Measurements from ENCODE around the gene FGF18. TPM values are rescaled to one million over a fixed set of nuclear protein-coding genes. Genes with fewer than 3 reads are reported as not detected.
A peak's percentile ranks its signal among the peaks of the same experiment; 100 is the strongest.

The FGF18 gene
- total and polyA plus RNA-seq, 2 of the 4 experiments (the other 2 are of a cell fraction), result 0.15 TPM; not detected in 1

- Histone ChIP-seq H3K36me3 (ENCODE audit: control insufficient read depth, insufficient read depth, low read length) (no peaks in the 10 kb centered on the region), H2BK15ac (ENCODE audit: low read depth, low read length) (no peak overlapping the region), H2BK120ac (ENCODE audit: low read depth, low read length) (no peak overlapping the region), H3K23ac (ENCODE audit: low read depth, low read length) (no peak overlapping the region), H2AK5ac (ENCODE audit: low read depth, low read length) (no peak overlapping the region), H2AK9ac (replicated peaks; ENCODE audit: low read depth, low read length, poor library complexity) (peak overlapping the region; percentile 61), H2AFZ (replicated peaks; ENCODE audit: low read length, poor library complexity) (peak overlapping the region; percentile 58), H3K18ac (ENCODE audit: low read depth, low read length) (no peak overlapping the region), H4K5ac (ENCODE audit: low read depth, low read length) (no peak overlapping the region), H3K4me2 (ENCODE audit: low read depth, low read length) (no peak overlapping the region), H2BK5ac (ENCODE audit: low read depth, low read length, poor library complexity, severe bottlenecking) (no peak overlapping the region), H3K27me3 (ENCODE audit: control insufficient read depth, insufficient read depth, low read length) (no peaks in the 10 kb centered on the region; the same call in 1 of the 2 replicates), H3K4me3 (ENCODE audit: insufficient read depth, low read depth, low read length) (no peak overlapping the region), H3K9me1 (ENCODE audit: insufficient read depth, low read length) (no peaks in the 10 kb centered on the region), H3K14ac (replicated peaks; ENCODE audit: low read depth, low read length) (no peak overlapping the region), H3K9ac (ENCODE audit: low read depth, low read length) (no peak overlapping the region), H3K79me1 (ENCODE audit: low read depth in 1 of 2, low read length in 2 of 2) (no peaks in the 10 kb centered on the region), H2BK20ac (ENCODE audit: low read depth, low read length) (no peak overlapping the region), H4K91ac (ENCODE audit: insufficient read depth, low read depth, low read length) (no peak overlapping the region), H3K56ac (ENCODE audit: extremely low read depth, insufficient read depth, low read length) (no peak overlapping the region), H3K27ac (ENCODE audit: insufficient read depth, low read length) (no peak overlapping the region), H4K8ac (ENCODE audit: low read depth in 2 of 2, low read length in 2 of 2) (no peak overlapping the region), H3K4me1 (ENCODE audit: control insufficient read depth, insufficient read depth, low read length) (no peaks in the 10 kb centered on the region), H3K9me3 (ENCODE audit: control insufficient read depth, insufficient read depth, low read length) (no peaks in the 10 kb centered on the region), H3K4ac (ENCODE audit: low read depth, low read length) (no peak overlapping the region), H4K20me1 (ENCODE audit: insufficient read depth, low read length) (no peaks in the 10 kb centered on the region)
- BruUV-seq (replicated peaks), result no TSS peak
- 55% methylated on average over 4 of the region's 13 CpGs; no CpG with 5 or more reads in 1 of the 2 experiments for WGBS, 2 experiments (ENCODE audit: extremely low coverage in 2 of 2, insufficient read length in 1 of 2)
- in situ Hi-C loops (cut with MboI; ENCODE audit: low sequenced_read_pairs), result loop anchor here (25.0 kb wide), 1 partner anchor 425 kb away; no protein-coding TSS in a partner anchor
- dilution Hi-C loops (cut with HindIII; ENCODE audit: low sequenced_read_pairs, unreplicated experiment), result no loop called here
- intact Hi-C loops (cut with micrococcal nuclease), result no loop called here
- no peak for DNase-seq
- TF ChIP-seq POLR2A (IDR thresholded peaks at IDR 0.05; ENCODE audit: low read depth, low read length) (no peak), NFE2L2 (IDR thresholded peaks at IDR 0.05; ENCODE audit: low read depth, low read length) (no peak), CTCF (conservative IDR thresholded peaks at IDR 0.05; ENCODE audit: low read depth, low read length) (no peak), ELK1 (IDR thresholded peaks at IDR 0.05; ENCODE audit: borderline replicate concordance, low read depth, low read length) (no peak), CHD1 (IDR thresholded peaks at IDR 0.05; ENCODE audit: low read depth, low read length) (no peak), RFX5 (IDR thresholded peaks at IDR 0.05; ENCODE audit: low read depth, low read length) (no peak), MXI1 (IDR thresholded peaks at IDR 0.05; ENCODE audit: borderline replicate concordance, low read depth, low read length) (no peak), CEBPB (IDR thresholded peaks at IDR 0.05; ENCODE audit: low read depth, low read length) (no peak), SMC3 (IDR thresholded peaks at IDR 0.05; ENCODE audit: low read depth, low read length) (no peak), FOS (IDR thresholded peaks at IDR 0.05; ENCODE audit: low read depth, low read length) (no peak), RCOR1 (IDR thresholded peaks at IDR 0.05; ENCODE audit: insufficient replicate concordance, low read length) (no peak), RAD21 (IDR thresholded peaks at IDR 0.05; ENCODE audit: low read length) (no peak), MAZ (IDR thresholded peaks at IDR 0.05; ENCODE audit: borderline replicate concordance, low read depth, low read length) (no peak), BHLHE40 (IDR thresholded peaks at IDR 0.05; ENCODE audit: low read depth, low read length) (no peak), MAFK (IDR thresholded peaks at IDR 0.05; ENCODE audit: low read depth, low read length) (no peak)
- no peak for ATAC-seq (ENCODE audit: low read depth)
- ChIA-PET CTCF (no interaction called here), POLR2A (ENCODE audit: unreplicated experiment) (no interaction called here)
Measured at GRCh38 chr5:171436804-171437285, 17.4 kb downstream of the FGF18 start.
